Mesendoderm (in vitro differentiated cells): ENCODE data around the gene THEMIS2.
A peak's percentile ranks its signal among the peaks of the same experiment; 100 is the strongest.

ENCODE experiments used
- DNase-seq: peaks from one replicate; pipeline ENCODE4 v3.0.0; 2013
- H2AK5ac ChIP-seq: 2 replicates; pipeline ENCODE4 v1.6.1; 2013; ENCODE audit warnings: low read length, inconsistent platforms
- H2BK120ac ChIP-seq: 2 replicates; pipeline ENCODE4 v1.6.1; 2013; ENCODE audit warnings: low read depth, mild to moderate bottlenecking, low read length, moderate library complexity, mixed read lengths
- H2BK15ac ChIP-seq: replicated peaks from 2 replicates; pipeline ENCODE4 v1.6.1; 2013; ENCODE audit warnings: low read depth, mild to moderate bottlenecking, moderate library complexity
- H2BK5ac ChIP-seq: 2 replicates; pipeline ENCODE4 v1.6.1; 2013; ENCODE audit warnings: low read length, inconsistent platforms
- H3K18ac ChIP-seq: 2 replicates; pipeline ENCODE4 v1.6.1; 2013; ENCODE audit warnings: mild to moderate bottlenecking, low read length, mixed read lengths
- H3K23ac ChIP-seq: one replicate; pipeline ENCODE4 v1.6.1; 2013; ENCODE audit warnings: low read length
- H3K27ac ChIP-seq: 2 replicates; pipeline ENCODE4 v1.5.1; 2013; ENCODE audit warnings: low read depth, mild to moderate bottlenecking, inconsistent platforms, low read length, moderate library complexity
- H3K27me3 ChIP-seq: 2 replicates; pipeline ENCODE4 v1.6.1; 2013; ENCODE audit warnings: low read length, control low read depth, mild to moderate bottlenecking, inconsistent platforms; ENCODE audit not compliant: insufficient read depth, poor library complexity
- H3K36me3 ChIP-seq: 2 replicates; pipeline ENCODE4 v1.6.1; 2013; ENCODE audit warnings: low read length, inconsistent platforms; ENCODE audit not compliant: control insufficient read depth, insufficient read depth
- H3K4ac ChIP-seq: one replicate; pipeline ENCODE4 v1.6.1; 2013; ENCODE audit warnings: low read depth, mild to moderate bottlenecking, low read length, moderate library complexity
- H3K4me1 ChIP-seq: 2 replicates; pipeline ENCODE4 v1.6.1; 2013; ENCODE audit warnings: low read depth, low read length, inconsistent platforms; ENCODE audit not compliant: control insufficient read depth
- H3K4me2 ChIP-seq: 2 replicates; pipeline ENCODE4 v1.6.1; 2013; ENCODE audit warnings: low read length
- H3K4me3 ChIP-seq: 2 replicates; pipeline ENCODE4 v1.5.1; 2013; ENCODE audit warnings: mild to moderate bottlenecking, low read length
- H3K56ac ChIP-seq: one replicate; pipeline ENCODE4 v1.6.1; 2013; ENCODE audit warnings: low read length
- H3K79me1 ChIP-seq: 2 replicates; pipeline ENCODE4 v1.6.1; 2013; ENCODE audit warnings: low read length, inconsistent platforms
- H3K79me2 ChIP-seq: 2 replicates; pipeline ENCODE4 v1.6.1; 2013; ENCODE audit warnings: mild to moderate bottlenecking, low read length; ENCODE audit not compliant: control insufficient read depth, insufficient read depth
- H3K9ac ChIP-seq: 2 replicates; pipeline ENCODE4 v1.6.1; 2013; ENCODE audit warnings: low read length, inconsistent platforms
- H4K5ac ChIP-seq: one replicate; pipeline ENCODE4 v1.6.1; 2013; ENCODE audit warnings: low read length
- H4K8ac ChIP-seq: one replicate; pipeline ENCODE4 v1.6.1; 2013; ENCODE audit warnings: low read depth, mild to moderate bottlenecking, control low read depth, low read length, moderate library complexity
- WGBS: extraction: QIAGEN DNeasy Blood & Tissue Kit; methylation state at CpG from one replicate; pipeline ENCODE4 v1.1.7; 2013; ENCODE audit warnings: low lambda C conversion rate, missing lambda C conversion rate; ENCODE audit not compliant: insufficient coverage; ENCODE audit errors: extremely low coverage; 5-methylcytosine and 5-hydroxymethylcytosine counted together

The THEMIS2 gene

GRCh38 chr1:27889506-27889905 lies 17.2 kb downstream of the THEMIS2 start:
- Histone ChIP-seq H3K4me3 (no peak overlapping the region), H3K18ac (no peak overlapping the region), H2BK5ac (no peak overlapping the region), H3K4ac (no peak overlapping the region), H3K79me2 (no peaks in the 10 kb centered on the region), H4K8ac (no peak overlapping the region), H3K79me1 (no peaks in the 10 kb centered on the region), H3K4me1 (no peaks in the 10 kb centered on the region), H3K36me3 (peaks cover 2% of the 10 kb centered on the region), H3K4me2 (no peak overlapping the region), H3K23ac (no peak overlapping the region), H3K27ac (no peak overlapping the region), H3K56ac (no peak overlapping the region), H2BK15ac (no peak overlapping the region), H3K27me3 (no peaks in the 10 kb centered on the region), H2AK5ac (no peak overlapping the region), H3K9ac (no peak overlapping the region), H4K5ac (no peak overlapping the region), H2BK120ac (no peak overlapping the region)
- no CpG with 5 or more reads among the region's 3 CpGs for WGBS
- DNase-seq = no peak

- no peaks in the 10 kb centered on the region for H3K79me2 ChIP-seq
- H3K4me3 ChIP-seq = no peak overlapping the region
- no peaks in the 10 kb centered on the region for H3K4me1 ChIP-seq
- no peak overlapping the region for H2BK5ac ChIP-seq
- no peak overlapping the region for H2BK120ac ChIP-seq
- H3K9ac ChIP-seq = no peak overlapping the region
- no peak overlapping the region for H4K8ac ChIP-seq
- H3K4ac ChIP-seq = no peak overlapping the region
- peaks cover 7% of the 10 kb centered on the region for H3K36me3 ChIP-seq
- H2AK5ac ChIP-seq = no peak overlapping the region
- no peak overlapping the region for H3K56ac ChIP-seq
- H3K27me3 ChIP-seq = no peaks in the 10 kb centered on the region
- no peak overlapping the region for H3K4me2 ChIP-seq
- H4K5ac ChIP-seq = no peak overlapping the region
- no peak overlapping the region for H2BK15ac ChIP-seq
- no CpG with 5 or more reads among the region's 7 CpGs for WGBS
- H3K79me1 ChIP-seq = no peaks in the 10 kb centered on the region
- no peak overlapping the region for H3K18ac ChIP-seq
- DNase-seq = no peak
- no peak overlapping the region for H3K23ac ChIP-seq
- H3K27ac ChIP-seq = no peak overlapping the region
Measured at GRCh38 chr1:27891196-27891889, 19.0 kb downstream of the THEMIS2 start.

DNA sequence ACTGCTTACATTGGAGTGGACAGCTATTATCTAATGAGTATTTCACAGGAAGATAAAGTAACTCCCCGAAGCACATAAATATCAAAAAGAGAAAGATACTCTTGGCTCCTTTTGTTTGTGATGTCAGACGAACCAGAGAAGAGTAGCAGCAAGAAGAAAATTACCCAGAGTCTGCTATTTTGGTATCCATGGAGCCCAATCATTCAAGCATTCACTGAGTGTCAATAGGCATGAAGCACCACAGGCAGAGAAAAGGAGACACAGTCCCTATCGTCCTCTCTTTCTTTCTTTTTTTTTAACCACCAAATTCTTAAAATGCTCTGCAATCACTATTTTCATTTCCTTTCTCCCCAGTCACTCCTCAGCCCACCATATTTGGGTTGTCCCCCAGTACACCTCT lies 22.2 kb downstream of the THEMIS2 start:
- H4K8ac ChIP-seq = no peak overlapping the region
- H4K5ac ChIP-seq = no peak overlapping the region
- no peak overlapping the region for H3K56ac ChIP-seq
- H3K36me3 ChIP-seq = peaks cover 8% of the 10 kb centered on the region
- no peak overlapping the region for H3K4me3 ChIP-seq
- H3K9ac ChIP-seq = no peak overlapping the region
- no peak overlapping the region for H2AK5ac ChIP-seq
- H3K79me1 ChIP-seq = no peaks in the 10 kb centered on the region
- no peaks in the 10 kb centered on the region for H3K4me1 ChIP-seq
- no peak for DNase-seq
- H3K27me3 ChIP-seq = no peaks in the 10 kb centered on the region
- no peaks in the 10 kb centered on the region for H3K79me2 ChIP-seq
- no peak overlapping the region for H3K4me2 ChIP-seq
- H3K23ac ChIP-seq = no peak overlapping the region
- H2BK5ac ChIP-seq = no peak overlapping the region
- no peak overlapping the region for H3K27ac ChIP-seq
- H2BK15ac ChIP-seq = no peak overlapping the region
- WGBS = no CpG with 5 or more reads among the region's 3 CpGs
- no peak overlapping the region for H2BK120ac ChIP-seq
- no peak overlapping the region for H3K18ac ChIP-seq
- H3K4ac ChIP-seq = no peak overlapping the region

DNA sequence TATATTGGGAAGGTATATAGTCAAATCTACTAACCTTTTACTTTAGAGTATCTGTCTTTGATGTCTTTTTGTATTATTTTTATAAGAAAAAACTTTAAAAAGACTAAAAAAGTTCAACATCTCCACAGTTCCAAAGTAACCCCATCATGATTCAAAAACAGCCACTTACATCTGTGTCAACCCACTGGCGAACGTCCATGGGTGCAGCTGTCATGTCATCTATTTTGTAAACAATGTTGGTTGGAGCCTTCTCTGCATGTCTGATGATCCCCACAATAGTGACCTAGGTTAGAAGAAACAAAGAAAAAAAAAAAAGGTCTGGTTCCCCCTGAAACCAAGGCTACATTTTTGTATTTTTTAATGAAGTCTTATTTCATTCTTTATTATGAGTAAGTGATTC lies 34.4 kb downstream of the THEMIS2 start:
- no peak overlapping the region for H3K23ac ChIP-seq
- H3K27ac ChIP-seq = no peak overlapping the region
- H3K4me3 ChIP-seq = no peak overlapping the region
- H3K36me3 ChIP-seq = peaks cover 3% of the 10 kb centered on the region
- no peak overlapping the region for H3K9ac ChIP-seq
- H4K8ac ChIP-seq = no peak overlapping the region
- H2AK5ac ChIP-seq = no peak overlapping the region
- H3K27me3 ChIP-seq = no peaks in the 10 kb centered on the region
- no peaks in the 10 kb centered on the region for H3K4me1 ChIP-seq
- no peak overlapping the region for H2BK5ac ChIP-seq
- H3K4ac ChIP-seq = no peak overlapping the region
- peaks cover 2% of the 10 kb centered on the region for H3K79me1 ChIP-seq
- DNase-seq = no peak
- no peak overlapping the region for H3K56ac ChIP-seq
- H4K5ac ChIP-seq = no peak overlapping the region
- no peak overlapping the region for H3K18ac ChIP-seq
- no peaks in the 10 kb centered on the region for H3K79me2 ChIP-seq
- H2BK15ac ChIP-seq = no peak overlapping the region
- no peak overlapping the region for H3K4me2 ChIP-seq
- no peak overlapping the region for H2BK120ac ChIP-seq
- WGBS = no CpG with 5 or more reads among the region's 2 CpGs

DNA sequence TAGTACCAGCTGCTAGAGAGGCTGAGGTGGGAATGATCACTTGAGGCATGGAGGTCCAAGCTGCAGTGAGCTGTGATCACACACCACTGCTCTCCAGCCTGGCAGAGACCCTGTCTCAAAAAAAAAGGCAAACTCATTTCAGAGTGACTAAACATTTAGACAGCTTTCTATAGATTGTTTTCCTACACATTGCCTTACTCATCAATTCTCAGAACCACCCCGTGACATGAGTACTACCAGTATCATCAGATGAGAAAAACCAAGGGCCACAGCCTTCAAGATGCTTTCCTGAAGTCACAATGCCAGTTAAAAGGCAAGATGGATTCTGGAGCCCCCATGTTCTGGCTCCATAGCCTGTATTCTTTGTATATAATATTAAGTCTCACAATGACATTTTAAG lies 40.1 kb downstream of the THEMIS2 start:
- Histone ChIP-seq H3K56ac (no peak overlapping the region), H2BK5ac (no peak overlapping the region), H3K4ac (no peak overlapping the region), H3K9ac (no peak overlapping the region), H2BK15ac (no peak overlapping the region), H2AK5ac (no peak overlapping the region), H3K4me1 (no peaks in the 10 kb centered on the region), H4K8ac (no peak overlapping the region), H3K27ac (no peak overlapping the region), H2BK120ac (no peak overlapping the region), H3K79me2 (peaks cover 2% of the 10 kb centered on the region), H3K18ac (no peak overlapping the region), H3K36me3 (peaks cover 3% of the 10 kb centered on the region), H3K79me1 (peaks cover 2% of the 10 kb centered on the region), H3K4me3 (no peak overlapping the region), H3K4me2 (no peak overlapping the region), H3K23ac (no peak overlapping the region), H3K27me3 (no peaks in the 10 kb centered on the region), H4K5ac (no peak overlapping the region)
- no CpG with 5 or more reads among the region's 1 CpG for WGBS
- DNase-seq = no peak

DNA sequence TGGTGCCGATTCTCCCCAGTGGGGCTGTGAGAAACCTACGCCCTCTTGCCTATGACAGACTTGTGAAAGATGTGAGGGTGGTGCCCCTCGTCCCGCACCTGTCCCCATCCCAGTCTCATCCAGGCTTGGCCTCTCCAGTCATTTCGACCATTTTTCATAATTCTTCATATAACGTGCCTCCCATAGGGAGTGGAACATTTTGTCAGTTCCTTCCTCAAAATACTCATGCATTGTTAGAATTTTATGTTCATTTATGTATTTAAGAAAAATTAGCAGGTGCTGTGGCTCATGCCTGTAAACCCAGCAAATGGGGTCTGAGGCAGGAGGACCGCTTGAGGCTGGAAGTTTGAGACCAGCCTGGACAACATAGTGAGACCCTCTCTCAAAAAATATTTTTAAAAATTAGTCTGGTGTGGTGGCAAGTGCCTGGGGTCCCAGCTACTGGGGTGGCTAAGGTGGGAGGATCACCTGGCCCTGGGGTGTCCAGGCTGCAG lies 42.8 kb downstream of the THEMIS2 start:
- no peak overlapping the region for H4K8ac ChIP-seq
- H3K27ac ChIP-seq = no peak overlapping the region
- no peak overlapping the region for H3K56ac ChIP-seq
- H3K9ac ChIP-seq = no peak overlapping the region
- peaks cover 2% of the 10 kb centered on the region for H3K79me2 ChIP-seq
- no peak overlapping the region for H2BK120ac ChIP-seq
- H3K18ac ChIP-seq = no peak overlapping the region
- no peak overlapping the region for H3K4me2 ChIP-seq
- no peaks in the 10 kb centered on the region for H3K79me1 ChIP-seq
- H2BK5ac ChIP-seq = no peak overlapping the region
- no CpG with 5 or more reads among the region's 7 CpGs for WGBS
- no peak overlapping the region for H3K4me3 ChIP-seq
- peak overlapping the region; percentile 10 for H3K4ac ChIP-seq
- no peak for DNase-seq
- no peak overlapping the region for H3K23ac ChIP-seq
- no peaks in the 10 kb centered on the region for H3K4me1 ChIP-seq
- no peak overlapping the region for H2BK15ac ChIP-seq
- H2AK5ac ChIP-seq = no peak overlapping the region
- H4K5ac ChIP-seq = peak overlapping the region; percentile 26
- peaks cover 2% of the 10 kb centered on the region for H3K36me3 ChIP-seq
- H3K27me3 ChIP-seq = no peaks in the 10 kb centered on the region
